Neutrophil (primary cell): ENCODE measurements around the gene CHSY3.

Experiments used
- H3K27ac ChIP-seq: fragments of 200-600 bp; sonication (generic); 2 replicates; pipeline ENCODE4 v1.5.1; 2016; ENCODE audit warnings: mild to moderate bottlenecking, moderate library complexity
- H3K27me3 ChIP-seq: fragments of 200-600 bp; sonication (generic); 2 replicates; pipeline ENCODE4 v1.6.0; 2016; ENCODE audit warnings: mild to moderate bottlenecking
- H3K36me3 ChIP-seq: fragments of 200-600 bp; sonication (generic); 2 replicates; pipeline ENCODE4 v1.5.1; 2017
- H3K4me1 ChIP-seq, 2 experiments: fragments of 200-600 bp in 1 of 2; sonication (generic) in 1 of 2; 1 replicate in 1 of 2; 2 replicates in 1 of 2; pipeline versions ENCODE4 v1.5.1 to v1.6.1; 2013 to 2016; ENCODE audit warnings: low read depth in 1 of 2, low read length in 1 of 2, mild to moderate bottlenecking in 1 of 2, moderate library complexity in 1 of 2; ENCODE audit not compliant: control insufficient read depth in 1 of 2, insufficient read depth in 1 of 2
- H3K4me3 ChIP-seq, 2 experiments: fragments of 200-600 bp in 1 of 2; sonication (generic) in 1 of 2; 1 replicate in 1 of 2; 2 replicates in 1 of 2; pipeline ENCODE4 v1.5.1; 2013 to 2016; ENCODE audit warnings: low read depth in 1 of 2, low read length in 1 of 2, mild to moderate bottlenecking in 1 of 2, moderate library complexity in 1 of 2
- H3K9me3 ChIP-seq: fragments of 200-600 bp; sonication (generic); 2 replicates; pipeline ENCODE4 v1.5.1; 2016
- CTCF ChIP-seq: fragments of 200-600 bp; sonication (generic); IDR thresholded peaks from 2 replicates; pipeline ENCODE4 v1.5.1; 2016; ENCODE audit warnings: antibody characterized with exemption

The CHSY3 gene

GRCh38 chr5:130126746-130127145 is 222.5 kb downstream of the CHSY3 start:
- no peaks in the 10 kb centered on the region for H3K36me3 ChIP-seq
- no peak for TF ChIP-seq CTCF

GRCh38 chr5:130135506-130135905 is 231.2 kb downstream of the CHSY3 start:
- Histone ChIP-seq H3K4me1 (no peaks in the 10 kb centered on the region), H3K36me3 (no peaks in the 10 kb centered on the region), H3K27me3 (no peaks in the 10 kb centered on the region), H3K9me3 (no peaks in the 10 kb centered on the region), H3K4me3 (no peak overlapping the region), H3K27ac (no peak overlapping the region)
- TF ChIP-seq CTCF: no peak

More at GRCh38 chr5:130126746-130127145, 222.5 kb downstream of the CHSY3 start:
- Histone ChIP-seq H3K4me3 (no peak overlapping the region), H3K9me3 (no peaks in the 10 kb centered on the region), H3K27ac (no peak overlapping the region), H3K27me3 (no peaks in the 10 kb centered on the region), H3K4me1 (no peaks in the 10 kb centered on the region)

- no peaks in the 10 kb centered on the region for H3K36me3 ChIP-seq
- H3K27me3 ChIP-seq: no peaks in the 10 kb centered on the region
- H3K9me3 ChIP-seq: no peaks in the 10 kb centered on the region
- no peak for TF ChIP-seq CTCF
- no peaks in the 10 kb centered on the region for H3K4me1 ChIP-seq
- H3K4me3 ChIP-seq: no peak overlapping the region
- no peak overlapping the region for H3K27ac ChIP-seq
Observed at GRCh38 chr5:130136300-130136699, 232.0 kb downstream of the CHSY3 start.

- Histone ChIP-seq H3K27ac (no peak overlapping the region), H3K36me3 (no peaks in the 10 kb centered on the region), H3K9me3 (no peaks in the 10 kb centered on the region), H3K4me3 (no peak overlapping the region), H3K4me1 (no peaks in the 10 kb centered on the region), H3K27me3 (no peaks in the 10 kb centered on the region)
- no peak for TF ChIP-seq CTCF
Observed at GRCh38 chr5:130137681-130138080, 233.4 kb downstream of the CHSY3 start.

GRCh38 chr5:130138406-130139045 is 234.3 kb downstream of the CHSY3 start:
- Histone ChIP-seq H3K27me3 (no peaks in the 10 kb centered on the region), H3K4me1 (no peaks in the 10 kb centered on the region), H3K27ac (no peak overlapping the region), H3K36me3 (no peaks in the 10 kb centered on the region), H3K9me3 (no peaks in the 10 kb centered on the region), H3K4me3 (no peak overlapping the region)
- TF ChIP-seq CTCF: no peak
